GM10847 (cell line): ENCODE data around the gene TMCC1.

Experiments used
- POLR2A ChIP-seq: IDR thresholded peaks from 2 replicates; pipeline ENCODE4 v1.6.1; 2011; ENCODE audit not compliant: insufficient read length; ENCODE audit errors: extremely low read depth

Gene TMCC1

DNA sequence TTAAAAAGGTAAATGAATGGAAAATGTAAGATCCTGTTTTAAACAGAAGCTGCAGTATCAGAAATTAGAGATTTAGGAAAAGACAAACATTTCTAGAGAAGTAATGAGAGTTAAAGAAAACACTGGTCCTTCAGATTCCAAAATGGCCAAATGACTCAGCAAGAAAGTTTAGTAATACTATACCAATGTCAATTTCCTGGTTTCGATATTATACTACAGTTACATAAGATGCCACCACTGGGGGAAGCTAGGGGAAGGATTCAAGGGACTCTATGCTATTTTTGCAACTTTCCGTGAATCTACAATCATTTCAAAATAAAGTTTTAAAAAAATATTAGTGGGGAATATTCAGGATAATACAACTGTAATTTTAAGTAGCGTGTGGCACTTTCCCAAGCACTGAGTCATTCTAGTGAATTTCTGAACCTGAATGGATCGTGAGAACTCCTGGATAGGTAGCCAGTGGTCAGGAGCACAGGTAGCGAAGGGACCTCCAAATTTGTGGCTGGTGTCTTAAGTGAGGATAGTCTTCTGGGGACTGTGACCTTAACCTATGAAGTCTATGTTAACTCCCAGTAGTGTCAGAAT is 37.6 kb downstream of the TMCC1 start:
- no peak for TF ChIP-seq POLR2A

DNA sequence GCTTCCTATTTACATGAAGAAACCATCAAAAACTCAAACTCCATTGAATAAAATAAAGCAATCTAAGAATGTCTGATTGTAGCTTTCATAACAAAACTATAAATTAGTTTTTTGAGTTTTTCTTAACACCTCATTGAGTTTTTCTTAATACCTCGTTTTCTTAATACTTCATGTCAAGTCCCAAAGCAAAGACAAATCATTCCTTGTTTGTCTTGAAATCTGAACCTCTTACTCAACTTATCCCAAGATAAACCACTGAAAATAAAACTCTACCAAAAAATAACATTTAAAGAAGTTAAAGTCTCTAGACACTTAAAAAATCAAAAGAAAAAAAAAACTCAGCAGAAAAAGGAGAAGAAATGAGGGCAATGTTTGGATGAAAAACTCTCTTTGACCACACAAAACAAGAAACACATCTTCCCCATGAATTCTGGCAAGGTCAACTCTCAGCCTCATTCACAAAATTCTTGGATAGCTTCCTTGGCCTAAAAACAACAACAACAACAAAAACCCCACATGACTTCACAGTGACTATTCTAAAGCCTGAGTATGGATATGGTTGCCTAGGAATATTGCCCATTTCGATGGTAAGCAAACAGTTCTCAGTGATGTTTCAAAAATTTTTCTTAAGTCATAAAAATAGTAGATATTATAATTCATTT is 38.2 kb downstream of the TMCC1 start:
- TF ChIP-seq POLR2A = no peak

DNA sequence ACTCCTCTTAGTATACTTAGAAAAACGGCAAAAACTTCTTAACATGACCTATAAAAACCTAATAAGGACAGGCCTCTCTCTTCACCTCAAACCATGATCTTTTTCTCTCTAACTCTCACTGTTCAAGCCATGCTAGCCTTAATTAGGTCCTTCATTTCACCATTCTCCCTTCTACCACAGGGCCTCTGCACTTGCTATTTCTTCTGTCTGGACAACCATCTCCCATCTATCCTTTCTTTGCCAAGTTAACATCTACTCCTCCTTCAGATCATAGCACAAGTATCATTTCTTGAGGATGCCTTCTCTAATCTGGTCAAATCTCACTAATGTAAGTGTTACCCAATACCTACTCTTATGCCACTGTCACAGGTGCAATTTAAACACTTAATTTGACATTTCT is 39.1 kb downstream of the TMCC1 start:
- TF ChIP-seq POLR2A = no peak

DNA sequence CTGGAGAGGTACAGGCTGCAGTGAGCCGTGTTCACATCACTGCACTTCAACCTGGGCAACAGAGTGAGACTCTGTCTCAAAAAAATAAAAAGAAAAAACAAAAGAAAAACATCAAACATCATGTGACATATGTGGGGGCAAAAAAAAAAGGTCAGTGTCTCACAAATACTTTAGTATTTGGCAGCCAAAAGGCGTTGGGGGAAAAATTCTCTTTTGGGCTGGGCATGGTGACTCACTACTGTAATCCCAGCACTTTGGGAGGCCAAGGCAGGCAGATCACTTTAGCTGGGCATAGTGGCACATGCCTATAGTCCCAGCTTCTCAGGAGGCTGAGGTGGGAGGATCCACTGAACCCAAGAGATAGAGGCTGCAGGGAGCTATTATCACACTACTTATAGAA is 47.6 kb downstream of the TMCC1 start:
- no peak for TF ChIP-seq POLR2A

DNA sequence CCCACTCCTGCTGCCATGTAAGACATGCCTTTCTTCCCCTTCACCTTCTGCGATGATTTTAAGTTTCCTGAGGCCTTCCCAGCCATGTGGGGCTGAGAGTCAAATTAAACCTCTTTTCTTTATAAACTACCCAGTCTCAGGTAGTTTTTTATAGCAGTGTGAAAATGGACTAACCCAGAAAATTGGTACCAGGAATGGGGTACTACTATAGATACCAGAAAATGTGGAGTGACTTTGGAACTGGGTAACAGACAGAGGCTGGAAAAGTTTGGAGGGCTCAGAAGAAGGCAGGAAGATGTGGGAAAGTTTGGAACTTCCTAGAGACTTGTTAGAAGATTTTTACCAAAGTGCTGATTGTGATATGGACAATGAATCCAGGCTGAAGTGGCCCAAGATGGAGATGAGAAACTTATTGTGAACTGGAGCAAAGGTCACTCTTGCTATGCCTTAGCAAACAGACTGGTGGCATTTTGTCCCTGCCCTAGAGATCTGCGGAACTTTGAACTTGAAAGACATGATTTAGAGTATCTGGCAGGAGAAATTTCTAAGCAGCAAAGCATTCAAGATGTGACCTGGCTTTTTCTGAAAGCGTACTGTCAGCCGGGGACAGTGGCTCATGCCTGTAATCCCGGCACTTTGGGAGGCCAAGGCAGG is 52.7 kb downstream of the TMCC1 start:
- no peak for TF ChIP-seq POLR2A

DNA sequence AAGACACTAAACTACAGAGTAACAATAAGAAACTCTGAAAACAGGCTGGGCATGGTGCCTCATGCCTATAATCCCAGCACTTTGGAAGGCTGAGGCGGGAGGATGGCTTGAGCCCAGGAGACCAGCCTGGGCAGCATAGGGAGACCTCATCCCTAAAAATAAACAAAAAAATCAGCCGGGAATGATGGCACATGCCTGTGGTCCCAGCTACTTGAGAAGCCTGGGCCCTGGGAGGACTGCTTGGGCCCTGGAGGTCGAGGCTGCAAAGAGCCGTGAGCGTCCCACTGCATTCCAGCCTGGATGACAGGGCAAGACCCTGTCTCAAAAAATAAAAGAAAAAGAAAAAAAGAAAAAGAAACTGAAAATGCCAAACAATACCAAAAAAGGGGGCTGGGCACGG is 55.4 kb downstream of the TMCC1 start:
- TF ChIP-seq POLR2A = no peak

DNA sequence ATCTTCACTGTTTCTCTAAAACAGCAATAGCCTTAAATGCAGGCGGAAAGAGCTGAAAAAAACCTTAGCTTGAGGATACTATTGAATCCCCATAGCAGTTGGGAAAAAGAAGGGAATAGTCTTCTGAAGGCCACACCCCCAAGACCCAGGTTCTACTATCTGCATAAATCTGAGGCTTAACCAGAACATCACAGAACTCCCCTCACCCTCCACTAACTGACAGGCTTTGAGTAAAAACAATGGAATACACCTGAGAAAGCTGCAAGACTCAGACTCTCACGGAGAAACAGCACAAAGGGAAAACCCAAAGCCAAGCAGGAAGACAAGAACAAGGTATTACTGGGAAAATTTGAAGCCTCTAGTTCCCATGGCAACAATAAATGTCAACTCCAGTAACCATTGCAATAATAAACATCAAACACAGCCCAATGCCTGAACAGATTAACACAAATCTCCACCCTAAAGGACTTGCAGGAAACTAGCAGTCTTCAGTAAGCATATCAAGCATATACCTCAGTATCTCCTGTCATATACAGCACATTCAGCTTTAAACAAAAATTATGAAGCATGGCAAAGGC is 56.4 kb downstream of the TMCC1 start:
- TF ChIP-seq POLR2A = no peak

DNA sequence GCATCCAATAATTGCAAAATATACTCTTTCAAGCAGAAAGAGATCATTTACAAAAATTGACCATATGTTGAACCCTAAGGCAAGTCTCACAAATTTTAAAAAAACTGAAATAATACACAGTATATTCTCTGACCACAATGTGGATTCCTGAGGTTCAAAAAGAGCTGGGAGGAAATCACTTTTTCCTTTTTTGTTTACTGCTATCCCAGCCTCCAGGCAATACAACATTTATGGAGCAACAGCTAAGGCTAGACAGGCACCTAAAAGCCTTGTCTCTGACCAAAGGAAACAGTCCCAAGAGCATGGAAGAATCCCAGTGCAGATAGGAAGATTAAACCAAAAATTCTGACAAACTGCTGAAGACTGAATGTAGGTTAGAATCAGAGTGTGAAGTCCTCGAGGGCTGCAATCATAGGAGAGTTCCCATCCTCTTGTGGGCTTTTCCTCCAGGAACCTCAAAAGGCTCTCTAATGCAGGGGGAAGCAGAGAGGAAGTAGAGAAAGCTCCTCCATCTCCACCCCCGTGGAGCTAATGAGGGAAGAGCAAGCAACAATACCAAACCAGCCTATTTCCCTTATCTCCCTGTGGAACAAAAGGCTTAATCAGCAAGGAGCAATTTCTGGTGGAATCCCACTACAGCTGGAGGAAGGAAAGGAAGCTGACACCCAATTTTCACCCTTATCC is 57.0 kb downstream of the TMCC1 start:
- no peak for TF ChIP-seq POLR2A

DNA sequence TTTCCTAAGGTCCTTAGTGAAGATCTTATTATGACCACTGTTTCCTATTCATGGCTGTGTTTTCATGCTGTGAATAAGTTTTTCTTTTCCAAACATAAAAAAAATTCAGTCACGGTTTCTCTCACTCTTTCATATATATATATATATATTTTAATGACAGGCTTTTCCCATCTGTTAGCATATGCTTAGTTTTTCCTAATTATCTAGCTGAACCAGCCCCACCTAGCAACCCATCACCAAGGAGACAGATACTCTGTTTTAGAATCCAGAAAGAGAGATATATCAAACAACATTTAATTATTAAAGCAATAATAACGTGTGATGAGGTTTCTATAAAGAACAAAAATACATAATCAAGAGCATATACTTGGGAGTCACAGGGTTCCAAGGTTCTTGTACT is 58.3 kb downstream of the TMCC1 start:
- no peak for TF ChIP-seq POLR2A

DNA sequence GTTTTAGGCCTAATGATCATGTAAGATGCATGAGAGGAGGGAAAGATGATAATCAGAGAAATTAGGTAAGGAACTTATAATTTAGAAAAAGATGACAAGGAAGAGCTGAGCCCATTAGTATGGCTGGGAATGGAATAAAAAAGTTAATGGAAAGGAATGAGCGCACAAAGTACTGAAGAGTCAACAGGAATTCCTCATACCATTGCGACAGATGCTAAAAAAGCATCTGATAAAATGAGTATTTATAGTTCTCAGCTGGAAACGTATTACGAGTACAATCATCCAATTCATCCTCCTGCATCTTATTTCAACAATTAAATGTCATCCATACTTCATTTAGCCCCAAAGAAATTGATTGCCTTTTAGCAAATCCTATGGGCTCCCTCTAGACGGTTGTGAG is 58.9 kb downstream of the TMCC1 start:
- TF ChIP-seq POLR2A = no peak

DNA sequence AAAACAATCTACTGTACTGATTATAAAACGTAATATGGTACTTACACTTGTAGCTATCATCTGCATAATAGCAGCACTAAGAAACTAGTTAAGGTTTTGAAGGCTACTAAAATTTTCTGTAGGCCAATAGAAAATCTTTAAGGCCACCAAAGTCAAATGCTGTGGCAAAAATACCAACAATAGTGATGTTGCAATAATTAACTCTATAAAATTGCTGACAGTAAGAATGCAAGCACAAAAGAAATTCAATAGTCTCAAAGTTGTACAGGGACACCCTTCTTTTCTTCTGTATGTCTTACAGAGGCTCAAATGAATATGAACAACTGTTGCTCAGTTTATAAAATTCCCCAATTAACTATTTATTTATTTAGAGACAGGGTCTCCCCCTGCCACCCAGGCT is 62.0 kb downstream of the TMCC1 start:
- TF ChIP-seq POLR2A = no peak

DNA sequence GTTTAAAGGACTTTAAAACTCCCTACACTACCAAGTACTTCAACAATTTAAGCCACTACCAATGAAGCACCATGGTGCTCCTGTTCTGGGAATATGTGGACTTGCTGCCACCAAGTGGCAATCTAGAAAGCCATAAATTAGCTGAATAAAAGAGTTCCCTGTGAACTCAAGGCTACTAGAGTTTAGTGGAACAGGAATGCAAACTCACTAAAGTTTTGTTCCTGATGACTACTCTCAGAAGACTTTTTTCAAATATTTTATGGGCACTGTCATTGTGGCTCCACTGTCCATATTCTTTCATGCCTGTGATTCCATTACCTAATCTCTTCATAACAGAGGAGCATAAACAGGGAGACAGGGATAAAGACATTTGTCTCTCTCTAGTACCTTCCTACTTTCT is 63.9 kb downstream of the TMCC1 start:
- no peak for TF ChIP-seq POLR2A

DNA sequence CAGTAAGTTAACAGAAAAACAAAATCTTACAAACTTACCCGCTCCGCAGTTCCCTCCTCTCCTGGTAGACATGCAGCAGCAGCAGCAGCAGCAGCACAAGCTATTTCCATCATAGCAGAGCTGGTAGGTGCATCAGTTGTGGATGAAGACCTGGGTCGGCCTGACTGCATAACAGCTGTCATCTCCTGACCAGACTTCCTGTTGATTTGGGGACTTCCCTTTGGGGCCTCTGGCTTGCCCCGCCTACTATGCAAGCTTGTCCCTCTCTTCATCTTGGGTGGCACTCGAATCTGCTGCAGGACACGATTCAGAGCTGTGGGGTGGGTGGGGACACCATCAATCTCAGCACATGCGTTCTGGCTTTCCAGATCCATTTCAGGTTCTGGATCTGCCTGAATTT is 65.7 kb downstream of the TMCC1 start:
- TF ChIP-seq POLR2A = no peak

DNA sequence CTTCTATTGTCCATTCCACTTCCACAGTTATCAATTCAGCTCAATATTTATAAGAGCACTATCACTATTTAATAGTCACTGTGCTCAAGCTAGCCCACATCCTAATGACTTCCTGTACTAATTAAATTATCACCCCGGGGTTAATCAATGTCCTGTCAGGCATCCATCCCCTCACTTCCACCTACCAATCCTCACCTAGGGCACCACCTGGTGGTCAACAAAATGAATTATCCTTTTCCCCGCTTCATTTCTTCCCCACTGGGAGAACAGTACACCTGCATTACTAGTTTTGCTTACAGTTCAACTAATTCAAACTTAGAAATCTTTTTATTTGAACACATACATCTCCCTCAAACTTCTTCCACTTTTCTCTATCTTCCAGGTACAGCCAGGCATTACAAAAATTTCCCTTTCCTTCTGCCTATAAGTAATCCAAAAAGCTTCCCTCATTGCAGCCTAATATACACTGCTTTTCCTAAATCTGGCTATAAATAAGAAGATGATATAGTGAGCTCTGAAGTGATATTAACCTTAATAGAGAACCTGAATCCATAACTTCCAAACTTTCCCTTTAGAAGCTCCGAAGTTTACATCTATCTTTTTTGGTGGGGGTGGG is 68.5 kb downstream of the TMCC1 start:
- no peak for TF ChIP-seq POLR2A

DNA sequence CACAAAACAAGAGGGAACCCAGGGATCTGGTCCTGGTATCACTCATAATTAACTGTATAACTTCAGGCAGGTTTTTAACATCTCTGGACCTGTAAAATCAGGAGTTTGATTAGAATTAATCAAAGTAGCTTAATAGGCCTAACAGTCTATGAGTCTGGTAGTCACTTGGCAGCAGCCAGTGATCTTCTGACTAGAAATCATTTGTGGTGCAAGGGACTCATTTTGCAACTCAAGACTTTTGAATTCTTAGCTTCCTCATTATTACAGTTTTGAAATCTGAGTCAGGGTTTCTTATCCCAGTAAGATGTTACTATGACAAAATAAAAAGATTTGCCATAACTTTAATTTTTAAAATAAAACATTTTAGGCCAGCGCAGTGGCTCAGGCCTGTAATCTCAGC is 70.8 kb downstream of the TMCC1 start:
- no peak for TF ChIP-seq POLR2A
